Activated naive CD8-positive, alpha-beta T cell treated with anti-CD3 and anti-CD28 coated beads for 36 hours (primary cell): ENCODE data around the gene DRP2. TPM values are rescaled to one million over a fixed set of nuclear protein-coding genes. Genes with fewer than 3 reads are reported as not detected.
A peak's percentile ranks its signal among the peaks of the same experiment; 100 is the strongest.

Experiments
- DNase-seq: peaks from one replicate; pipeline ENCODE4 v3.0.0; 2021
- H3K27ac Mint-ChIP-seq: one replicate; pipeline ENCODE4 v1.8.0; 2022; ENCODE audit warnings: mild to moderate bottlenecking, moderate library complexity, mixed read lengths
- H3K27me3 Mint-ChIP-seq: one replicate; pipeline ENCODE4 v1.8.0; 2022; ENCODE audit warnings: mild to moderate bottlenecking, mixed read lengths
- H3K36me3 Mint-ChIP-seq: one replicate; pipeline ENCODE4 v1.8.0; 2021; ENCODE audit warnings: mild to moderate bottlenecking, mixed read lengths
- H3K4me1 Mint-ChIP-seq: one replicate; pipeline ENCODE4 v1.8.0; 2021; ENCODE audit warnings: mixed read lengths
- H3K4me3 Mint-ChIP-seq: one replicate; pipeline ENCODE4 v1.8.0; 2022; ENCODE audit warnings: mild to moderate bottlenecking, moderate library complexity, mixed read lengths
- H3K9me3 Mint-ChIP-seq: one replicate; pipeline ENCODE4 v1.8.0; 2022; ENCODE audit warnings: mixed read lengths
- total RNA-seq, 2 experiments: library from RNA; stranded (reverse); gene quantifications; one replicate each; pipeline ENCODE4 v1.2.3, GENCODE V29; 2021

Gene DRP2
- total RNA-seq, 2 experiments from 2014 or later, result 0.18 to 0.23 TPM

- Mint-ChIP-seq H3K4me1 (peaks cover 2% of the 10 kb centered on the region), H3K27me3 (no peaks in the 10 kb centered on the region), H3K27ac (peak overlapping the region; percentile 8), H3K4me3 (no peak overlapping the region), H3K36me3 (no peaks in the 10 kb centered on the region), H3K9me3 (no peaks in the 10 kb centered on the region)
- no peak for DNase-seq
Measured at GRCh38 chrX:101219864-101220346, 319 bp downstream of the DRP2 start.

- H3K4me1 Mint-ChIP-seq, result peaks cover 2% of the 10 kb centered on the region
- DNase-seq, result no peak
- H3K9me3 Mint-ChIP-seq, result no peaks in the 10 kb centered on the region
- H3K36me3 Mint-ChIP-seq, result no peaks in the 10 kb centered on the region
- H3K27me3 Mint-ChIP-seq, result no peaks in the 10 kb centered on the region
- no peak overlapping the region for H3K27ac Mint-ChIP-seq
- H3K4me3 Mint-ChIP-seq, result no peak overlapping the region
Measured at GRCh38 chrX:101220662-101221260, 1.2 kb downstream of the DRP2 start.

GRCh38 chrX:101223226-101223625 lies 3.6 kb downstream of the DRP2 start:
- no peak overlapping the region for H3K27ac Mint-ChIP-seq
- H3K36me3 Mint-ChIP-seq, result no peaks in the 10 kb centered on the region
- no peaks in the 10 kb centered on the region for H3K9me3 Mint-ChIP-seq
- no peak overlapping the region for H3K4me3 Mint-ChIP-seq
- DNase-seq, result no peak
- no peaks in the 10 kb centered on the region for H3K27me3 Mint-ChIP-seq
- peaks cover 3% of the 10 kb centered on the region for H3K4me1 Mint-ChIP-seq

- DNase-seq, result no peak
- Mint-ChIP-seq H3K36me3 (no peaks in the 10 kb centered on the region), H3K9me3 (no peaks in the 10 kb centered on the region), H3K27ac (no peak overlapping the region), H3K4me1 (peaks cover 1% of the 10 kb centered on the region), H3K27me3 (no peaks in the 10 kb centered on the region), H3K4me3 (no peak overlapping the region)
Measured at GRCh38 chrX:101229170-101229569, 9.6 kb downstream of the DRP2 start.

GRCh38 chrX:101230636-101231035 lies 11.1 kb downstream of the DRP2 start:
- no peak overlapping the region for H3K27ac Mint-ChIP-seq
- no peaks in the 10 kb centered on the region for H3K9me3 Mint-ChIP-seq
- no peaks in the 10 kb centered on the region for H3K27me3 Mint-ChIP-seq
- DNase-seq, result no peak
- H3K4me3 Mint-ChIP-seq, result no peak overlapping the region
- H3K4me1 Mint-ChIP-seq, result peaks cover 1% of the 10 kb centered on the region
- no peaks in the 10 kb centered on the region for H3K36me3 Mint-ChIP-seq

GRCh38 chrX:101231080-101231479 lies 11.5 kb downstream of the DRP2 start:
- Mint-ChIP-seq H3K4me1 (peaks cover 1% of the 10 kb centered on the region), H3K36me3 (no peaks in the 10 kb centered on the region), H3K27ac (no peak overlapping the region), H3K4me3 (no peak overlapping the region), H3K9me3 (no peaks in the 10 kb centered on the region), H3K27me3 (no peaks in the 10 kb centered on the region)
- no peak for DNase-seq

GRCh38 chrX:101232316-101232715 lies 12.7 kb downstream of the DRP2 start:
- no peaks in the 10 kb centered on the region for H3K36me3 Mint-ChIP-seq
- DNase-seq, result no peak
- H3K4me1 Mint-ChIP-seq, result no peaks in the 10 kb centered on the region
- H3K27ac Mint-ChIP-seq, result no peak overlapping the region
- H3K9me3 Mint-ChIP-seq, result no peaks in the 10 kb centered on the region
- H3K4me3 Mint-ChIP-seq, result no peak overlapping the region
- H3K27me3 Mint-ChIP-seq, result no peaks in the 10 kb centered on the region

- Mint-ChIP-seq H3K4me1 (no peaks in the 10 kb centered on the region), H3K27ac (no peak overlapping the region), H3K36me3 (no peaks in the 10 kb centered on the region), H3K9me3 (no peaks in the 10 kb centered on the region), H3K4me3 (no peak overlapping the region), H3K27me3 (no peaks in the 10 kb centered on the region)
- DNase-seq, result no peak
Measured at GRCh38 chrX:101237041-101237440, 17.5 kb downstream of the DRP2 start.

- H3K4me3 Mint-ChIP-seq, result no peak overlapping the region
- no peaks in the 10 kb centered on the region for H3K36me3 Mint-ChIP-seq
- H3K4me1 Mint-ChIP-seq, result no peaks in the 10 kb centered on the region
- no peak overlapping the region for H3K27ac Mint-ChIP-seq
- no peaks in the 10 kb centered on the region for H3K9me3 Mint-ChIP-seq
- DNase-seq, result no peak
- no peaks in the 10 kb centered on the region for H3K27me3 Mint-ChIP-seq
Measured at GRCh38 chrX:101241531-101241930, 21.9 kb downstream of the DRP2 start.

- H3K9me3 Mint-ChIP-seq, result no peaks in the 10 kb centered on the region
- H3K4me1 Mint-ChIP-seq, result peaks cover 2% of the 10 kb centered on the region
- H3K27me3 Mint-ChIP-seq, result no peaks in the 10 kb centered on the region
- H3K27ac Mint-ChIP-seq, result no peak overlapping the region
- DNase-seq, result no peak
- no peaks in the 10 kb centered on the region for H3K36me3 Mint-ChIP-seq
- no peak overlapping the region for H3K4me3 Mint-ChIP-seq
Measured at GRCh38 chrX:101252634-101253033, 33.0 kb downstream of the DRP2 start.

- Mint-ChIP-seq H3K4me3 (no peak overlapping the region), H3K4me1 (peaks cover 8% of the 10 kb centered on the region), H3K9me3 (no peaks in the 10 kb centered on the region), H3K27ac (no peak overlapping the region), H3K27me3 (no peaks in the 10 kb centered on the region), H3K36me3 (no peaks in the 10 kb centered on the region)
- no peak for DNase-seq
Measured at GRCh38 chrX:101257448-101258258, 38.1 kb downstream of the DRP2 start.

GRCh38 chrX:101258259-101258581 lies 38.6 kb downstream of the DRP2 start:
- no peak for DNase-seq
- Mint-ChIP-seq H3K36me3 (no peaks in the 10 kb centered on the region), H3K27me3 (no peaks in the 10 kb centered on the region), H3K9me3 (no peaks in the 10 kb centered on the region), H3K4me3 (no peak overlapping the region), H3K4me1 (peaks cover 8% of the 10 kb centered on the region), H3K27ac (no peak overlapping the region)

- Mint-ChIP-seq H3K36me3 (no peaks in the 10 kb centered on the region), H3K27ac (no peak overlapping the region), H3K27me3 (no peaks in the 10 kb centered on the region), H3K4me3 (no peak overlapping the region), H3K9me3 (no peaks in the 10 kb centered on the region), H3K4me1 (peaks cover 8% of the 10 kb centered on the region)
- no peak for DNase-seq
Measured at GRCh38 chrX:101260435-101260834, 40.8 kb downstream of the DRP2 start.

- H3K9me3 Mint-ChIP-seq, result no peaks in the 10 kb centered on the region
- H3K36me3 Mint-ChIP-seq, result no peaks in the 10 kb centered on the region
- no peak overlapping the region for H3K27ac Mint-ChIP-seq
- no peaks in the 10 kb centered on the region for H3K27me3 Mint-ChIP-seq
- peaks cover 6% of the 10 kb centered on the region for H3K4me1 Mint-ChIP-seq
- H3K4me3 Mint-ChIP-seq, result no peak overlapping the region
- no peak for DNase-seq
Measured at GRCh38 chrX:101262590-101262989, 43.0 kb downstream of the DRP2 start.

- no peaks in the 10 kb centered on the region for H3K36me3 Mint-ChIP-seq
- DNase-seq, result no peak
- no peak overlapping the region for H3K27ac Mint-ChIP-seq
- H3K9me3 Mint-ChIP-seq, result no peaks in the 10 kb centered on the region
- H3K4me3 Mint-ChIP-seq, result no peak overlapping the region
- H3K4me1 Mint-ChIP-seq, result no peaks in the 10 kb centered on the region
- H3K27me3 Mint-ChIP-seq, result no peaks in the 10 kb centered on the region
Measured at GRCh38 chrX:101263766-101264165, 44.2 kb downstream of the DRP2 start.

GRCh38 chrX:101265869-101266428 lies 46.4 kb downstream of the DRP2 start:
- Mint-ChIP-seq H3K27me3 (no peaks in the 10 kb centered on the region), H3K4me3 (no peak overlapping the region), H3K4me1 (no peaks in the 10 kb centered on the region), H3K36me3 (no peaks in the 10 kb centered on the region), H3K9me3 (no peaks in the 10 kb centered on the region), H3K27ac (no peak overlapping the region)
- no peak for DNase-seq
